ENCODE results near the gene RAD50.

The RAD50 gene

GRCh38 chr5:132637241-132637640 is 80.5 kb downstream of the RAD50 start:
- H2AFZ ChIP-seq (ENCODE audit: low read depth, low read length, severe bottlenecking): no peak overlapping the region
- no peaks in the 10 kb centered on the region for H3F3A ChIP-seq (ENCODE audit: insufficient read depth)
- peaks cover 16% of the 10 kb centered on the region for H3K36me3 ChIP-seq (ENCODE audit: low read length)
- TF ChIP-seq EZH2phosphoT487 (conservative IDR thresholded peaks at IDR 0.05; ENCODE audit: low read length) (no peak), CTCF (IDR thresholded peaks at IDR 0.05; ENCODE audit: insufficient read depth, low read length, poor library complexity, severe bottlenecking) (no peak)
- H3K9me2 ChIP-seq (replicated peaks; ENCODE audit: insufficient read depth, low read length): no peaks in the 10 kb centered on the region
- H3K4me3 ChIP-seq (ENCODE audit: insufficient read depth, low read length, poor library complexity, severe bottlenecking): no peak overlapping the region
- no peak overlapping the region for H3K27ac ChIP-seq (ENCODE audit: low read depth, low read length)
- H3K79me2 ChIP-seq (ENCODE audit: insufficient read depth, low read length): no peaks in the 10 kb centered on the region
- H4K20me1 ChIP-seq (ENCODE audit: low read depth, low read length): no peaks in the 10 kb centered on the region
- H3K9ac ChIP-seq (ENCODE audit: low read length): no peak overlapping the region
- no peaks in the 10 kb centered on the region for H3K9me3 ChIP-seq (ENCODE audit: insufficient read depth, low read length)
- no peaks in the 10 kb centered on the region for H3K27me3 ChIP-seq (ENCODE audit: low read length)
- no peak overlapping the region for H3K4me2 ChIP-seq (ENCODE audit: low read depth, low read length, poor library complexity, severe bottlenecking)

GRCh38 chr5:132639706-132640130 is 82.9 kb downstream of the RAD50 start:
- no peaks in the 10 kb centered on the region for H3K79me2 ChIP-seq (ENCODE audit: insufficient read depth, low read length)
- TF ChIP-seq CTCF (IDR thresholded peaks at IDR 0.05; ENCODE audit: insufficient read depth, low read length, poor library complexity, severe bottlenecking) (no peak), EZH2phosphoT487 (conservative IDR thresholded peaks at IDR 0.05; ENCODE audit: low read length) (no peak)
- no peak overlapping the region for H2AFZ ChIP-seq (ENCODE audit: low read depth, low read length, severe bottlenecking)
- H3K9me2 ChIP-seq (replicated peaks; ENCODE audit: insufficient read depth, low read length): no peaks in the 10 kb centered on the region
- no peak overlapping the region for H3K27ac ChIP-seq (ENCODE audit: low read depth, low read length)
- no peaks in the 10 kb centered on the region for H4K20me1 ChIP-seq (ENCODE audit: low read depth, low read length)
- no peak overlapping the region for H3K9ac ChIP-seq (ENCODE audit: low read length)
- H3K36me3 ChIP-seq (ENCODE audit: low read length): peaks cover 21% of the 10 kb centered on the region
- no peaks in the 10 kb centered on the region for H3K9me3 ChIP-seq (ENCODE audit: insufficient read depth, low read length)
- H3K4me2 ChIP-seq (ENCODE audit: low read depth, low read length, poor library complexity, severe bottlenecking): no peak overlapping the region
- H3K27me3 ChIP-seq (ENCODE audit: low read length): no peaks in the 10 kb centered on the region
- H3K4me3 ChIP-seq (ENCODE audit: insufficient read depth, low read length, poor library complexity, severe bottlenecking): no peak overlapping the region
- no peaks in the 10 kb centered on the region; the same call in 1 of the 2 replicates for H3F3A ChIP-seq (ENCODE audit: insufficient read depth)

GRCh38 chr5:132640613-132641012 is 83.8 kb downstream of the RAD50 start:
- H3K79me2 ChIP-seq (ENCODE audit: insufficient read depth, low read length): no peaks in the 10 kb centered on the region
- H3K9me3 ChIP-seq (ENCODE audit: insufficient read depth, low read length): no peaks in the 10 kb centered on the region
- H3K4me2 ChIP-seq (ENCODE audit: low read depth, low read length, poor library complexity, severe bottlenecking): no peak overlapping the region
- H3K9me2 ChIP-seq (replicated peaks; ENCODE audit: insufficient read depth, low read length): no peaks in the 10 kb centered on the region
- H3K36me3 ChIP-seq (ENCODE audit: low read length): peaks cover 17% of the 10 kb centered on the region
- no peak overlapping the region for H3K4me3 ChIP-seq (ENCODE audit: insufficient read depth, low read length, poor library complexity, severe bottlenecking)
- no peaks in the 10 kb centered on the region for H4K20me1 ChIP-seq (ENCODE audit: low read depth, low read length)
- no peak overlapping the region for H3K27ac ChIP-seq (ENCODE audit: low read depth, low read length)
- no peak overlapping the region for H3K9ac ChIP-seq (ENCODE audit: low read length)
- H3K27me3 ChIP-seq (ENCODE audit: low read length): no peaks in the 10 kb centered on the region
- no peak overlapping the region for H2AFZ ChIP-seq (ENCODE audit: low read depth, low read length, severe bottlenecking)
- no peak for TF ChIP-seq EZH2phosphoT487 (conservative IDR thresholded peaks at IDR 0.05; ENCODE audit: low read length)
- TF ChIP-seq CTCF (IDR thresholded peaks at IDR 0.05; ENCODE audit: insufficient read depth, low read length, poor library complexity, severe bottlenecking): no peak
- no peaks in the 10 kb centered on the region; the same call in 1 of the 2 replicates for H3F3A ChIP-seq (ENCODE audit: insufficient read depth)

All from SU-DHL-6 (cell line).